Gastrocnemius medialis (tissue), 4 donors: ENCODE results near the gene SPATA16.

Source experiments
- POLR2A ChIP-seq, 2 donors: fragments of 450-650 bp; IDR thresholded peaks; one replicate each; pipeline ENCODE4 v1.6.1; 2017; ENCODE audit warnings: antibody characterized with exemption in 2 of 2, mild to moderate bottlenecking in 2 of 2, moderate library complexity in 2 of 2
- TF ChIP-seq, protein P1 (sequence below), 5 experiments: fragments of 450-650 bp in 3 of 5; fragments of 200-600 bp in 2 of 5; sonication (generic) in 2 of 5; IDR thresholded peaks in 4 of 5; conservative IDR thresholded peaks in 1 of 5; 1 replicate in 4 of 5; 2 replicates in 1 of 5; pipeline ENCODE4 v1.5.1; 2016 to 2019; ENCODE audit warnings: antibody characterized with exemption in 5 of 5, mild to moderate bottlenecking in 3 of 5, moderate library complexity in 3 of 5

DNA sequence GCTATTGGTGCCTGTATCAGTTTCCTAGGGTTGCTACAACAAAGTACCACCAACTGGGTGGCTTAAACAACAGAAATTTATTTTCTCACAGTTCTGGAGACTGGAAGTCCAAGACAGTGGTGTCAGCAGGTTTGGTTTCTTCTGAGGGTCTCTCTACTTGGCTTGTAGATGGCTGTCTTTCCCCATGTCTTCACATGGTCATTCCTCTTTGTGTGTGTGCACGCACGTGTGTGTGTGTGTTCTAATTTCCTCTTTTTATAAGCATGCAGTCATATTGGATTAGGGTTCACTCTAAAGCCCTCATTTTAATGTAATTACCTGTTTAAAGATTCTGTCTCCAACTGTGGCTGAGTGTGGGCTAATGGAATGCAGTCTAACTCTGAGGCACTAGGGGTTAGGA, 182.5 kb downstream of the SPATA16 start:
- no peak for TF ChIP-seq POLR2A (IDR thresholded peaks at IDR 0.05)
- TF ChIP-seq, protein P1, sequence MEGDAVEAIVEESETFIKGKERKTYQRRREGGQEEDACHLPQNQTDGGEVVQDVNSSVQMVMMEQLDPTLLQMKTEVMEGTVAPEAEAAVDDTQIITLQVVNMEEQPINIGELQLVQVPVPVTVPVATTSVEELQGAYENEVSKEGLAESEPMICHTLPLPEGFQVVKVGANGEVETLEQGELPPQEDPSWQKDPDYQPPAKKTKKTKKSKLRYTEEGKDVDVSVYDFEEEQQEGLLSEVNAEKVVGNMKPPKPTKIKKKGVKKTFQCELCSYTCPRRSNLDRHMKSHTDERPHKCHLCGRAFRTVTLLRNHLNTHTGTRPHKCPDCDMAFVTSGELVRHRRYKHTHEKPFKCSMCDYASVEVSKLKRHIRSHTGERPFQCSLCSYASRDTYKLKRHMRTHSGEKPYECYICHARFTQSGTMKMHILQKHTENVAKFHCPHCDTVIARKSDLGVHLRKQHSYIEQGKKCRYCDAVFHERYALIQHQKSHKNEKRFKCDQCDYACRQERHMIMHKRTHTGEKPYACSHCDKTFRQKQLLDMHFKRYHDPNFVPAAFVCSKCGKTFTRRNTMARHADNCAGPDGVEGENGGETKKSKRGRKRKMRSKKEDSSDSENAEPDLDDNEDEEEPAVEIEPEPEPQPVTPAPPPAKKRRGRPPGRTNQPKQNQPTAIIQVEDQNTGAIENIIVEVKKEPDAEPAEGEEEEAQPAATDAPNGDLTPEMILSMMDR (IDR thresholded peaks at IDR 0.05 in 4 of 5, conservative IDR thresholded peaks at IDR 0.05 in 1 of 5): no peak
